GM21381 (cell line): ENCODE data around the gene COX7B2.

Source experiments
- ATAC-seq: cut with Tn5 transposase; IDR thresholded peaks from one replicate; pipeline ENCODE4 v1.9.1; 2021; ENCODE audit warnings: mild to moderate bottlenecking, moderate library complexity; ENCODE audit not compliant: unreplicated experiment

COX7B2 gene

GRCh38 chr4:46909078-46909477, at the start of gene COX7B2:
COX7B2 (minus strand) TSS chr4:46909245; CDS start chr4:46735192, 174,053 bp downstream.
- no peak for ATAC-seq

GRCh38 chr4:46956451-46956850, 47.4 kb upstream of the COX7B2 start:
- ATAC-seq, result no peak

GRCh38 chr4:46955601-46956000, 46.6 kb upstream of the COX7B2 start:
- no peak for ATAC-seq

- no peak for ATAC-seq
These were observed 45.6 kb upstream of the COX7B2 start for GRCh38 chr4:46954643-46955042.

GRCh38 chr4:46953564-46953963, 44.5 kb upstream of the COX7B2 start:
- ATAC-seq, result no peak

- ATAC-seq, result no peak
These were observed 43.4 kb upstream of the COX7B2 start for GRCh38 chr4:46952451-46952850.

- no peak for ATAC-seq
These were observed 41.8 kb upstream of the COX7B2 start for GRCh38 chr4:46950826-46951225.

- ATAC-seq, result no peak
These were observed 40.8 kb upstream of the COX7B2 start for GRCh38 chr4:46949822-46950221.

GRCh38 chr4:46947541-46947940, 38.5 kb upstream of the COX7B2 start:
- ATAC-seq, result no peak

GRCh38 chr4:46946919-46947536, 38.0 kb upstream of the COX7B2 start:
- ATAC-seq, result no peak

- no peak for ATAC-seq
These were observed 36.0 kb upstream of the COX7B2 start for GRCh38 chr4:46945062-46945461.

GRCh38 chr4:46944345-46944744, 35.3 kb upstream of the COX7B2 start:
- no peak for ATAC-seq

GRCh38 chr4:46937493-46937892, 28.4 kb upstream of the COX7B2 start:
- no peak for ATAC-seq

GRCh38 chr4:46934726-46935125, 25.7 kb upstream of the COX7B2 start:
- ATAC-seq, result no peak

GRCh38 chr4:46933686-46934085, 24.6 kb upstream of the COX7B2 start:
- ATAC-seq, result no peak

- peak; percentile 64 for ATAC-seq
These were observed 22.9 kb upstream of the COX7B2 start for GRCh38 chr4:46931981-46932380.

- no peak for ATAC-seq
These were observed 21.8 kb upstream of the COX7B2 start for GRCh38 chr4:46930891-46931290.

GRCh38 chr4:46927201-46927600, 18.2 kb upstream of the COX7B2 start:
- no peak for ATAC-seq

- ATAC-seq, result no peak
These were observed 15.9 kb upstream of the COX7B2 start for GRCh38 chr4:46924789-46925529.

GRCh38 chr4:46922205-46922604, 13.2 kb upstream of the COX7B2 start:
- no peak for ATAC-seq

GRCh38 chr4:46908148-46908547, 897 bp downstream of the COX7B2 start:
- no peak for ATAC-seq

- no peak for ATAC-seq
These were observed 9.0 kb downstream of the COX7B2 start for GRCh38 chr4:46900082-46900481.

- ATAC-seq, result no peak
These were observed 14.2 kb downstream of the COX7B2 start for GRCh38 chr4:46894826-46895225.
